HG02571 (cell line): ENCODE results near the gene PAH.

Experiments used
- ATAC-seq: cut with Tn5 transposase; IDR thresholded peaks from one replicate; pipeline ENCODE4 v1.9.1; 2021; ENCODE audit warnings: mild to moderate bottlenecking, moderate library complexity; ENCODE audit not compliant: unreplicated experiment

Gene PAH

DNA sequence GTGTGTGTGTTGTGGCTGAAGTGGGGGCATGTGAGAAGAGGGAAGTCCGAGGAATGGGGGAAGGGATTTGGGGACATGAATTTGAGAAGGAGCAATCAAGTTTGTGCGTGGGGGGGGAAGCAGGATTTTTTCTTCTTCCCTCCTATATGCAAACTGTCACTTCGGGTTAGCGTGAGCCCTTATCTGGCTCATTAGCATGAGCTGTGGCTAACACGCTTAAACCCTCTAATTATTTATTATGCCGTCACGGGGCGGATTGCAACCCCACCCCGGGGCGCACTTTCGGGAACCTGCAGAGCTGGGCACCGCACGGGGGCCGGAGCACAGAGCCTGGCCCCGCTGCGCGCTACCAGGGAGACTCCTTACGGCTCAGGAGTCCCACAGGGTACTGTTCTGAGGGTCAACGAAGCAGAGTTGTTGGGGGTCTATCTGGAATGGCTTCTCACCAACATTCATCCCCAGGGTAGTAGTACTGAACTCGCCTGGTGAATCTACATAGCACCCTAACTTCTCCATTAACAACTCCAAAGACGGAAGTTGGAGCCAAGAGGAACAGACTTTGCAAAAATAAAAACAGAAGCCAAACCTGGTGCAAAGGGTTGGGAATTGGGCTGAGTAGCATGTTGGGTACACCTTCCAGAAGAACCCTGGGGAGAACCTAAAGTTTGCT is 34.0 kb upstream of the PAH start:
- no peak for ATAC-seq

GRCh38 chr12:102950107-102950949 is 33.3 kb upstream of the PAH start:
- ATAC-seq: no peak

GRCh38 chr12:102948941-102949352 is 31.9 kb upstream of the PAH start:
- ATAC-seq: no peak

- no peak for ATAC-seq
Observed at GRCh38 chr12:102946042-102946441, 29.0 kb upstream of the PAH start.

GRCh38 chr12:102939670-102940222 is 22.7 kb upstream of the PAH start:
- ATAC-seq: no peak

GRCh38 chr12:102939059-102939458 is 22.0 kb upstream of the PAH start:
- ATAC-seq: no peak

DNA sequence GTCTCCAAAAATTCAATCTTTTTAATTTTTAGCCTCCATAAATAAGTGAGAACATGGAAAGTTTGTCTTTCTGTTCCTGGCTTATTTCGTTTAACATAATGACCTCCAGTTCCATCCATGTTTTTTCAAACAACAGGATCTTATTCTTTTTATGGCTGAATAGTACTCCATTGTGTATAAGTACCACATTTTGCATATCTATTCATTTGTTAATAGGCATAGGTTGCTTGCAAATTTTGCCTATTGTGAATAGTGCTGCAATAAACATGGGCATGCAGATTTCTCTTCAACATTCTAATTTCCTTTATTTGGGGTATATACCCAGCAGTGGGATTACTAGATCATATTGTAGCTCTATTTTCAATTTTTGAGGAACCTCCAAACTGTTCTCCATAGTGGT is 16.1 kb upstream of the PAH start:
- ATAC-seq: no peak

GRCh38 chr12:102927220-102927619 is 10.2 kb upstream of the PAH start:
- ATAC-seq: no peak

- no peak for ATAC-seq
Observed at GRCh38 chr12:102921240-102921639, 4.2 kb upstream of the PAH start.

DNA sequence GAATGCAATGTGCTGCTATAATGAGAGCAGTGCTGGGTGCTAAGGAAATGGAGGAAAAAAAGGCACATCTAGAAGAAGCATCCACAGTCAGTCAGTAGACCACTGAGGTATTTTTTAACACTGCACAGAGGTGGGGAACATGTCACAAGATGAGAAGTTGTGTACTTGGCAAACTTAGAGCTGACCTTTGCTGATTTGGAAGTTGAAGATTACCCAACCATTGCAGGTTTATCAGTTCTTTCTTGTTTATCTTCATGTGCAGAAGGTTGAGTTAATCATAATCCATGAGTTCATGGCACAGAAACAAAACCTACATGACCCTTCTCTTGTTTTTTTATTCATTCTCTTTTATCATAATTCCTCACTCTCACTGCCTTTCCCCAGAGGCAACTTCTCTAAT is 3.2 kb upstream of the PAH start:
- no peak for ATAC-seq

DNA sequence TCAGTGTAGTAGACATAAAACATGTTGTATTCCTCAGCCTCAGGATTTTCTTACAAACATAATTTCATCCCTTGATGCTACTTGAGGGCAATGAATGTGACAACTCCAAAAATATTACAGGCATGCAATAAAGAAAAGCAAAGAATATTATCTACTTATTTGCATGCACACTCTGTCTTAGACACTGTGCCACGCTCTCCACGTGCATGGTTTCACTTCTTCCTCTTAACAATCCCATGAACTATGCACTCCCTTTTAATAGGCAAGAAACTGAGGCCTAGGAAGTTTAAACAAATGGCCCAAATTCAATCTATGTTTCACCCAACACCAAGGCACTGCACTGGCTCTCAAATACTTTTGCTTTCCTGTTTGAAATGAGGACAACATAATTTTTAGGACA is 1.8 kb upstream of the PAH start:
- no peak for ATAC-seq

GRCh38 chr12:102916252-102917025 is 605 bp downstream of the PAH start:
- ATAC-seq: no peak

DNA sequence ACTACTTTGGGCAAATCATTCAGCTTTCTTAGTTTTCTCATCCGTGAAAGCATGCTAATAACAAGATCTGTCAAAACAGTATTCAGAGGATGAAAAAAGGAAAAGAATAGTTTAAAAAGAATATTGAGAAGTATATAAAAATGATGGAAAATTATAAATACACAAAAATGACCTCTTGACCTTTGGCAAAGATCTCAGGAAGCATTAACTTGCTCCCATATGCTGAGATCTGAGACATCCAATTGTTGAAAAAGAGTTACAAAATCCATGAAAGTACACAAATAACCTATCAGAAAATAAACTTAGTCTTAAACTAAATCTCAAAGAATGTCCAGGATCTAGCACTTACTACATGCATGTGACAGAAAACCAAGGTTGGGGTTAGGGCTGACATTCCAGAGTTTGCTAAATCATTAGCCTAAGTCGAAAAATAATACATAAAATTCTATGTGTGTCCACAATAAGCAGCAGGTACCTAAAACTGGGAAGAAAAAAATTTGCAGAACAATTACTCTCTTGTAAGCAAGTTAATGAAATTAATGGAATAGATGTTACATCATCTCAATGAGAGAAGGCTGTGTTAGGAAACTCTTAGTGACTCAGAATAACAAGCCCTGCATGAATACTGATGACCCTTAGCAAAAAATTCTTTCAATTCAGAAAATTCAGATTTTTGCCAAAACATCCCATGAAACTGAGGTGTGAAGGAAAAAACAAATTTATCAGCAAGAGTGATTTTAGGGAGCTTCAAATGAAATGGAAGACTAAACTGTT is 3.4 kb downstream of the PAH start:
- no peak for ATAC-seq

DNA sequence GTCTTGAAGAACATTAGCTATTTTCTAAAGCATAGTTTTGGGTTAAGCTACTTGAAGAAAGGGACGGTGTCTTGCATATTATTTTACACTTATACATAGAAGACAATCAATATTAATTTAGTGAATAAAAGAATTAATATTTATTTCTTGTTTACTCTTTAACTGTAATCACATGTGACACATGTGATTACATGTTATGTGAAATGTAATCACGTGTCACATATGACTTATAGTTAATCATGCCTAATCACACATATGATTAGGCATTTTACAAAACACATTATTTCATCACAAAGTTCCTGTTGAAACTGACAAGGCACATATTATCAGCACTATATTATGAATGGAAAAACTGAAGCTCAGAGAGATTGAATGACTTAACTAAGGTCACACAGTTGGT is 4.8 kb downstream of the PAH start:
- no peak for ATAC-seq

DNA sequence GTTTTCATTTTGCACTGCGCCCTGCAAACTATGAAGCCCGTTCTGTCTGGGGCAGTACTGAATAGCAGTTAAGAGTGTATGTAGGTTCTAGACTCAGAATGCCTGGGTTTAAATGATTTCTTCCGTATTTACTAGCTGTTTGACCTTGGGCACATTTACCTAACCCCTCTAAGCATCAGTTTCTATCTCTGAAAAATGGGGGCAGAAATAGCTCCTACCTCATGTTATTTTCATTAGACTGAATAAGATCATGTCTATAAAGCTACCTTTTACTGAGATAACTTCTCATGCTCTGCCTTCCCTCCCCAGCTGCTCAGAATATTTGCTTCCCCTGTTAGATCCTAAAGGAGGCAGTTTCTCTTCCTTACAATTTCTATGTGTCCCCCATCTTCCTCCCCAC is 5.7 kb downstream of the PAH start:
- no peak for ATAC-seq

DNA sequence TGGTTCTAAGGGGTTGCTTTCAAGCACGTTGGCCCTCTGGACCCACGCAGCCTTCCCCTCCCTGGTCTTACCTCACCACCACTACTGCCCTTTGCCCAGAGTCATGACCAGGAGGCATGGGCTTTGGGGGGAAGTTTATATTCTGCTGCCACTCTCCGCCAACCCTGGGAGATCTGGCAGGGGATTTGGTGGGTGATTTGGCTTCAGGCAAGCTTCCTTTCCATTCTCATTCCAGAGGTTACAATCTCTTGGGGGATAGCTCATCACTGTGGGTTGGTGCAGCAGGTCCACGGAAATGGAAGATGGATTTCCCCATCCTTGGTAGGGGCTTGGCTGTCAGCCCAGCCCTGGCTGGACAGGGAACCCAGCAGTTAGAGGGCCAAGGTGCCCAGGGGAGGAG is 6.3 kb downstream of the PAH start:
- no peak for ATAC-seq

DNA sequence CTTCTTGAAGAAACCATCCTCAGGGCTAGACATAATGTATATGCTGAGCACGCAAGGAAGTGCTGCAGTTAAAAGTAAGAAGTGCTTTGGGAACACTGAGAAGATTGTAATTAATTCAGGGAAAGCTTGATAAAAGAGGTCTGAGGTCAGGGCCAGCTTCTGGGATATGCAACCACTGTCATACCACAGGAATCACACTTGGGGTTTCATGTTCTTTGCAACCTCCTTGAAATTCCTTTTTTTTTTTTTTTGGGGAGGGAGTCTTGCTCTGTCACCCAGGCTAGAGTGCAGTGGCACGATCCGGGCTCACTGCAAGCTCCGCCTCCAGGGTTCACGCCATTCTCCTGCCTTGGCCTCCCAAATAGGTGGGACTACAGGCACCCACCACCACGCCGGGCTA is 6.9 kb downstream of the PAH start:
- ATAC-seq: no peak

DNA sequence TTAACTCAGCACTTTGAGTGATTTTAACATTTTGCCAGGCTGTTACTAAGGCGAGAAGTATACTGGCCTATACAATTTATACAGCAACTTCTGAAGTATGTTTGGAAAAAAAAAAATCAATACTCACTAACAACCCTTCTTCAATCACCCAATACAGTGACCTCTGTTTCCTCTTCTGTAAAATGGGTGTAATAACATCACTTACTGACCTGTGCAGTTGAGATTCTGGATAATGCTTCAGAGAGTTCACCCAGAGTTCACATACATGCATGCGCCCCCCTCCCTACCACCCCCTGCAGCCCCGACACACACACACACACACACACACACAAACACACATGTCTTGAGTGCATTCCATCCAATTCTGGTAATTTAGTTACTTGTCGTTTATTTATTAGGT is 9.1 kb downstream of the PAH start:
- no peak for ATAC-seq

DNA sequence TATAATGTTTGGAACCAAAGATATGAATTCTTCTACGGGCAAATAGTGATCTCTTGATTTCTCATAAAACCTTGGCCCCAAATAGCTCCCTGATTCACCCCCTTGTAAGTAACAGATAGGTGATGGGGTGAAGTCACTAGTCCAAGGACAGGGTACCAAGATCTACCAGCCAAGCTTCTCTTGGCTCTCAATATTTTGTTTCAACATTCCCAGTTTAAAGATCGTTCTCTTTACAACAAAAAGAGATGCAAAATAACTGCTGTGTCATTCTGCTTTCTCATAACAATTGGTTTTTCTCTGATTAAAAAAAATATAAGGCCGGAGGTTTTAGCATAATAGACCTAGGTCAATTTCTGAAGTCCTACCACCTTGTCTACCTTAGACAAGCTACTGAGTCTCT is 11.8 kb downstream of the PAH start:
- ATAC-seq: no peak

DNA sequence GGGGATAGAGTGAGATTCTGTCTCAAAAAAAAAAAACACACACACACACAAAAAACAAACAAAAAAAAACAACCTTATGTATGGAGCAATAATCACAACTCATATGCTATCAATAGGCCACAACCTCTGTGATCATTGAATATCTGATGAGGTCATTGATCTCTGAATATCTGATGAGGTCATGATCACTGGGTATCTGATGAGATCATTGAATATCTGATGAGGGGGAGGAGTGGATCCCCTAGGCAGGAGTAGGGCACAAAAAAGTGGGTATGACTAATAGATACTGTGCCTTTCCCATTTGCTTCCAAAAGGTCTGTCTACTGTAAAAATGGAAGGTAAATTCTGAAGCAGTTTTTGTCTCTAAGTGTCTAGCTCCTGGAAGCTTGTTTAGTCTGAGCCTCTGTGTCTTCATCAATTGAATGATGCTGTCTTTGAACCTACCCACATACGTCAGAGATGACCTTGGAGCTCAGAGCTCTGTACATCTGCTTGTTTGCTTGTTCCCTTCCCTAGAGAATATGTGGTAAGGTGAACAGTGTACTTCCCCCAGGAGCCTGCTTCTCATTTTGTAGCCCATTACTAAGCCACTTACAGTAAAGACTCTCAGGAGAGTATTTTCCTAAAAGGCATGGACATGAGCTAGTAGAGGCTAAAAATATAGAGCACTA is 13.6 kb downstream of the PAH start:
- no peak for ATAC-seq
